Stimulated activated CD4-positive, alpha-beta T cell treated with anti-CD3 and anti-CD28 coated beads, Interleukin-4, amount 100 ng/mL, for 1 hour (primary cell): Measurements from ENCODE around the gene SH3RF3.

Experiments used
- DNase-seq: peaks from one replicate; pipeline ENCODE4 v3.0.0-alpha.2; 2020

SH3RF3 gene

GRCh38 chr2:109513749-109514588 lies 385.0 kb downstream of the SH3RF3 start:
- DNase-seq = no peak

GRCh38 chr2:109514857-109515256 lies 385.9 kb downstream of the SH3RF3 start:
- DNase-seq = no peak

- DNase-seq = no peak
These were observed 387.6 kb downstream of the SH3RF3 start for GRCh38 chr2:109516445-109517117.

GRCh38 chr2:109517118-109517889 lies 388.3 kb downstream of the SH3RF3 start:
- no peak for DNase-seq

DNA sequence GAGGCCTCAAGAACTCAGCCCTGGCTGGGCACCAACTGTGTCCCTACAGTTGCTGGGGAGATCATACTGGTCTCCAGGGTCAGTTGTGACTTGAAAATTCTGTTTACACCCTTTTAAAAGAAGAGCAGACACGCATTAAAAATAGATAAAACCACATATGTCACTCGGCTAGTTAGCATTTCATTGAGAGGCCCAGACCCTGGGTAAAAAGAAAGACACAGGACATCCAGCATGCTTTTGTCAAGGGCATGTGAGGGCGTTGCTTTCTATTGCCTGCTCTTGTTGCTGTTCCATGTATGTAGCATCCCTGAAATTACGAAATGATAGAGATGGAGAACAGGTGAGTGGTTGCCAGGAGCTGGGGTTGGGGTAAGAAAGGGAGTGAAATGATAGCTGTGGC lies 390.5 kb downstream of the SH3RF3 start:
- no peak for DNase-seq

DNA sequence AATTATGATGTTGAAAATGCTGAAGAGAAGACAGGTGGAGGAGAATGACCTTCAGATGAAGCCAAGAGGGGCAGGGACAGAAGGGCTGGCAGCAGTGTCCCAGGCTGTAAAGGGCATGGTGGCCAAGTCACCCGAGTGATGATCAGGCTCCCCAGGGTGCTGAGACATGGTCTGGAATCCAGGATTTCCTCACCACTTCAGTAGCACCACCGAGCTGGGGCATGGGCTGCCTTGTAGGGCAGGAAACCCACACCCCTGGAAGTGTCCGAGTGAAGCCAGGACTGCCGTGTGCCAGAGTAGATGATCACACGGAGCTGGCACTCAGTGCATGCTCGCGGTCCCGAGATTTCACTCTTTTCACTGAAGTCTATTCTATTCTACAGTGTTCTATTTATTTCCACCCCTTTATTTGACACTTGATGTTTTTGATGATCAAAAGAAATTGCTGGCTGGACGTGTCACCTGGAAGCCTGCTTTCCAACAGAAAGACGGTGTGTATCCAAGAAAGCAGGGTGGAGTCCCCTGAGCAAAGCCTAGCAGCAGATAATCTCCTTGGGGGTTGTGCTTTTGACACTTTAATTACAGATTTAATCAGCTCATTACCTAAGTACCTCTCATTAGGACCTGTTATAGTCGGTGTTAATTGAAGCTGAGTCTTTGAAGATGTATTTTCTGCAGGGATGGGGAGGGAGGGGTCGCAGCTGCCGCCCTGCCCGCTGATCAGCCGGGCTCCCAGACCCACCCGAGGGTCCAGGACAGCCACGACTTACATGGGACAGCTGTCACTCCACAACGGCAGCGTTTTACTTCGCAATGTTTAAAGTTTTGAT lies 392.4 kb downstream of the SH3RF3 start:
- DNase-seq = no peak

GRCh38 chr2:109522063-109522374 lies 393.0 kb downstream of the SH3RF3 start:
- DNase-seq = no peak

- DNase-seq = no peak
These were observed 394.1 kb downstream of the SH3RF3 start for GRCh38 chr2:109523121-109523520.

DNA sequence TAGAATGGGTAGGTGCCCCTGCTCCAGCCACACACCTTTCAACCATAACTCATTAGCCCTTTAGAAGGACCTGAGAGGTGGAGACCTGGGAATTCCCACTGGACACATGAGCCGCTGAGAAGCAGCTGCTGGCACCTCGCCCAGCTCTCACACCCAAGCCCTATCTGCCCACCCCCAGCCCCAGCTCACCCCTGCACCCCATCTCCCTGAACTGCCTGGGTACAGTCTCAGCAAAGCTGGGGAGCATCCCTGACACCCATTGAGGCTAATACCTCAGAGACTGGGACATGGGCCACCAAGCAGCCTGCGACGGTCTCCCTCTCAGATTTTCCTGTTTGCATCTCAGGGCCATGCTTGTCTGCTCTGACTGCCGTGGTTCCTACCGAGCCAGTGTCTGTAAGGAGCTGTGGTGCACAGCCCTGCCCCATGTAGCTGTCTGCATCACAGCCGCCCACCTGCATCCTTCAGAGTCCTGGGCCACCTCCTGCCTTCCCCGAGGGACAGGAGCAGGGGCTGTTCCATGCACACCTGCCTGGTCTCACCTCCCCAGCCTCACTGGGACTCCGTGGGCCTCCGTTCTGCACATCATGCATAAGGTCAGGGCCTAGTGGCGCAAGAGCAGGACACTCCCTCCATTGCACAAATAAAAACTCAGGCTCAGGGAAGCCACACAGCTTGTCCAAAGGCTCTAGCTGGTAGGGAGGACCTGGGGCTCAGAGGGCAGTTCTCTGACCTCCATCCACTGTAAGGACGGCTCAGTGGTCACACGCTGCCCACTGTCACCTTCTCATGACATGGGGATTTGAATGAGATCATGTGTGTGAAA lies 394.7 kb downstream of the SH3RF3 start:
- DNase-seq = no peak

DNA sequence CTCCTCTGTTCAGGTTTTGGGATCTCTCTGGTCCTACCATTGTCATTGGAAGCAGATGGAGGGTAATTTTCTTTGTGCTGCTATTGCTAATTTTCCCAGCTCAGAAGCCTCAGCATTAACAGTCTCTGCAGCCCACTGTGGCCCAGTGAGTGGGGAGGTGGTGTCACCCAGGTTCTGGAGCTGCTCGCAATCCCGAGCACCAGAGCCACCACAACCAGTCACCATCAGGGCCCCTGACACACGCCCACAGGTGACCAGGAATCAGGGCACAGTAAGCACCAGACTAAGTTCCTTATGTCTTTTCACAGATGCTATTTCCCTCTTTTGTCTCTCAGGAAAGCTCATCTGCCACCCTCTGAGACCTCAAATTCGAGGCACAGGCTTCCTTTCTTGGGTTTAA lies 396.8 kb downstream of the SH3RF3 start:
- no peak for DNase-seq

DNA sequence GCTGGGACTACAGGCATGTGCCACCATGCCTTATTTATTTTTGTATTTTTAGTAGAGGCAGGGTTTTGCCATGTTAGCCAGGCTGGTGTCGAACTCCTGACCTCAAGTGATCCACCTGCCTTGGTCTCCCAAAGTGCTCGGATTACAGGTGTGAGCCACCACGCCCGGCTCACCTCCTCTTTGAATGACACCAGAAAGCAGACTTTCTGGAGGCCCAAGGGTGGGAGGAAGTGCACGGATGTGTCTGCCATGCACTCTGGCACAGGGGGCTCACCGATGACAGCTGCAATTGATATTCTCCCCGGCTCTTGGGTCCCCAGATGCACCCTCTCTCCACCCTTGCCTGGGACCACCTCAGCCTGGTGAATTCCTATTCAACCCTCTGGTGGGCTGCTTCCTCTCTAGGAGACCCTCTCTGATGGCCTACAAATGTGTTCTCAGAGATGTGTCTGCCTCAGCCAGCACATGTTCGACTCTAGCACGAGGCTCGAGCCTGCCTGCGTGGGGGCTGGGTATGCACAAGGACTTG lies 397.5 kb downstream of the SH3RF3 start:
- no peak for DNase-seq

GRCh38 chr2:109527079-109527478 lies 398.1 kb downstream of the SH3RF3 start:
- DNase-seq = no peak

DNA sequence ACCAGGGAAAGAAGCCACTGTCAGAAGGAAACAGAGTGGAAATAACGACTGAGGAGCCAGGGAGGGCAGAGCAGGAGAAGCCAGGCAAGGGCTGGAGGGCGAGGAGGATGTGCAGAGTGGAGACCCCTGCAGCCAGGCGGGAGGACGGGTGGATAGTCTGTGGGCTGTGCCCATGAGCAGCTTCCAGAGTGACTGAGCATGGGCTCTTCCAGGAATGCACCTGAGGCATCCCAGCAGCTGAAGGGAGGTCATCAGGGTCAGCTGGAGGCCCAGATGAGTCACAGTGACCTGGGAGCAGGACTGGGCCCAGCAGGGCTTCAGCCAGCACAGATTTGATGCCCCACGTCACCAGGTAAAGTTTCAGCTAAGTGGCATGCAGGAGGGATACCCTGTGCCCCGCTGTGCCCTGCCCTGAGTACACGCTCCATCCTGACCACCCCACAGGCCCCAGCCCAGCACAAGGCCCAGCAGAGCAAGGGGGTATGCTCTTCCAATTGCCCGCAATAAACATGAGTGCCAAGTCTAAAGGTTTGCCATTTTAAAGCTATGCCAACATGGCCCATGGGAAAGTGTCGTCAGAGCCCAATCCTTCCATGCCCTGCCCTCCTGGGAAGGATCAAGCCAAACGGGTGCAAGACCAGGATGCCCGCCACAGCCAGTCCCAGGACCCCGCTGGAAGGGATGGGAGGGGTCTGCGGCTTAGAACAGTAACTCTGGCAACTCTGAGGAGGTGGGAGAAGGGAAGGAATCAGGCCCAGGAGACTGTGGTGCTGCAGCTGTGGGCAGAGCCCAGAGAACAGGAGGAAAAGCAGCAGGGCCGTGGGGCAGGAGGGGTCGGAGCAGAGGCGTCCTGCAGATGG lies 399.1 kb downstream of the SH3RF3 start:
- DNase-seq = no peak

- no peak for DNase-seq
These were observed 400.0 kb downstream of the SH3RF3 start for GRCh38 chr2:109528811-109529501.

DNA sequence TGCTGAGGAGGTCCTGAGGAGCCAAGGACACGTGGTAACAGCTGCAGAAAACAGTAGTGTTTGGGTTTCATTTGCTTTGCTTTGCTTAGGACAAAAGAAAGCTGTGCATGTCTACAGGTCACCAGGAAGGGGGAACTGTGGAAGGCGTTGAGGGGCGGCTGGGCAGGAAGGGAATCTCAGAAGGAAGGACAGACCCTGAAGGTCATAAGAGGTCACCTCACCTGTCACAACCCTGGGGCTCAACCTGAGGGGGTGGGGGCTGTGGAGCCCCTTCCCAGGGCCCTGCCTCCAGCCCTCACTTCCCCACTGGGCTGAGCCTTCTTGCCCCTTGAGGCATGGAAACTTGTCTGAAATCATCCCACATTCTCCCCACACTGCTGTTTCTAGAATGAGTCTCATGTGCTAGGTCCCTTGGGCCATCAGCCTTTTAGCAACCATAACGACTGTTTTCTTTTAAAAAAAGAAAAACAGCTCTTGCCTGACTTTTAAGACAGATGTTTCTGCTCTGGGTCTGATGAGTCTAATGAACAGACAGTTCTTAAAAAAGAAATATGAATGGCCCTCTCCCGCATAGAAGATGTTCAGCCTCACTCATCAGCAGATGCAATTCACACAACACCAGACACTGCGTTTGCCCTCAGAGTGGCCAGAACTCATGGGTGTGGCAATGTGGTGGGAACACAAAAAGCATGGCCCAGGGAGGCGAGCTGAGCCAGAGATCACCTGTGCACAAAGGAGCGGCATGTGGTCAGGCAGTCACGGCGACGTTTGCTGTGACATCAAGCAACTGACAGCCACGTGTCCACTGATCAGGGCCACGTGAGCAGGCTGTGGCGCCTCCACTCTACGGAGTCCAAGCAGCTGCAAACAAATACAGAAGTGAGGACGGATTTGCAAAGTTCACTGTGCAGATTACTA lies 400.8 kb downstream of the SH3RF3 start:
- no peak for DNase-seq

DNA sequence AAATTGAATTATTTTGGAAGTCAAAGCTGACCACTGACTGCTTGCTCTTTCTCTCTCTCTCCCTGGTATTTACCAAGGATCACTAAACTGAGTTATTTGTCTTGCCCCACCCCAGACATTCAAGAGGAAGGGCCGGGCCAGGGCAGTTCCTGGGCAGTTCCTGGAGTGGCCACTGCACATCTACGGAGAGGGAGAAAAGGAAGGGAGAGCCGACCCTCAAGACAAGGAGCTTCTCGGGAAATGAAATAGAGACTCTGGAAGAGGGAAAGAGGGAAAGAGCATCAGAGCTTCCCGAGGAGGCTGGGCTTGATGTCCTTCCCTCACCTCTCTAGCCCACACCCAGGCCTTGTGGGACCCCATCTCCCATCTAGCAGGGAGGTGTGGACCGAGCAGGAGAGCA lies 401.7 kb downstream of the SH3RF3 start:
- no peak for DNase-seq

GRCh38 chr2:109531221-109531620 lies 402.2 kb downstream of the SH3RF3 start:
- DNase-seq = no peak

DNA sequence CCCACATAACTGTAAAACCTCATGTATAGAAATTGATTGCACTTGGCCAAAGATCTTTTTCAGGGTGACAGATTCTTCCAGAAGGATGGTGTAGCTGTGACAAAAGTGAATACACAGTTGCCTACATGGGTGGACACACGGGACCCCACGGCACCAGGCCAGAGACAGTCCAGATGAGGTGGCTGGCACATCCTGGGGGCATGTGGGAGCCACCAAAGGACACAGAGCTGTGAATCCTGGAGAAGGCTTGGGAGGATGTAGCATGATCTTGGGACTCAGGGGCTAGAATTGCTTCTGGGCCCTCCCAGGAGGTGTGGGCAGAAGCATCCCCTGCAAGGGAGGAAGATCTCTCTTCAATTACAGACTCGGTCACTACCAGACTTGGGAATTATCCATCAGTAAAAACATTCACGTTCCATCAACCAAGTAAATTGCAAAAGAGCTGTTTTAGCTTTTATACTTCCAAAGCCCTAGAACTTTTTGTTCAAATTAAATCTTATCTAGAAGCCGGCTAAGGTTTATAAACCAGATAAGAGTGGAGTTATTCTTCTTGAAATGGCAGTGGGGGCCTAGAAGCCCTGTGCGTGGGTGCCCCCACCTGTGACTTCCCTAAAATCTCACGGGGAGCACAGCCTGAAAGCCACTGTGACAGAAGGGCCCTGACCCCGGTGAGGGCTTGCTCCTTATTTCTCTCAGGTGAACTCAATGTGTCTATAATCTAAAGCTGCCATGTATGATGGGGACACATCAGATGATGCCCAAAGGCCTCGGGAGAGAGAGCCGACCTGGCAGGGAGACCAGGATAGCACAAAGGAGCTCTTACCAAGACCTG lies 403.1 kb downstream of the SH3RF3 start:
- no peak for DNase-seq
